ENCODE results near the gene PGGHG. TPM values are rescaled to one million over a fixed set of nuclear protein-coding genes. Genes with fewer than 3 reads are reported as not detected.

Gene PGGHG
- polyA plus RNA-seq, 3 donors: 1.6 to 82.9 (median 2.1) TPM

- Mint-ChIP-seq H3K27ac (no peak overlapping the region), H3K4me3 (peak overlapping the region; percentile 39 to 79), H3K9me3 (peaks cover 0 to 6% (median 2%) of the 10 kb centered on the region in 7 donors), H3K27me3 (ENCODE audit: low read depth in 3 of 3) (peaks cover 24 to 65% (median 56%) of the 10 kb centered on the region in 3 donors), H3K36me3 (peaks cover 14 to 16% of the 10 kb centered on the region in 2 donors), H3K4me1 (peaks cover 49% of the 10 kb centered on the region)
- TF ChIP-seq, protein P1, sequence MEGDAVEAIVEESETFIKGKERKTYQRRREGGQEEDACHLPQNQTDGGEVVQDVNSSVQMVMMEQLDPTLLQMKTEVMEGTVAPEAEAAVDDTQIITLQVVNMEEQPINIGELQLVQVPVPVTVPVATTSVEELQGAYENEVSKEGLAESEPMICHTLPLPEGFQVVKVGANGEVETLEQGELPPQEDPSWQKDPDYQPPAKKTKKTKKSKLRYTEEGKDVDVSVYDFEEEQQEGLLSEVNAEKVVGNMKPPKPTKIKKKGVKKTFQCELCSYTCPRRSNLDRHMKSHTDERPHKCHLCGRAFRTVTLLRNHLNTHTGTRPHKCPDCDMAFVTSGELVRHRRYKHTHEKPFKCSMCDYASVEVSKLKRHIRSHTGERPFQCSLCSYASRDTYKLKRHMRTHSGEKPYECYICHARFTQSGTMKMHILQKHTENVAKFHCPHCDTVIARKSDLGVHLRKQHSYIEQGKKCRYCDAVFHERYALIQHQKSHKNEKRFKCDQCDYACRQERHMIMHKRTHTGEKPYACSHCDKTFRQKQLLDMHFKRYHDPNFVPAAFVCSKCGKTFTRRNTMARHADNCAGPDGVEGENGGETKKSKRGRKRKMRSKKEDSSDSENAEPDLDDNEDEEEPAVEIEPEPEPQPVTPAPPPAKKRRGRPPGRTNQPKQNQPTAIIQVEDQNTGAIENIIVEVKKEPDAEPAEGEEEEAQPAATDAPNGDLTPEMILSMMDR (IDR thresholded peaks at IDR 0.05): no peak
- no peak overlapping the region for H2AFZ ChIP-seq (ENCODE audit: insufficient read depth, low read depth, low read length, poor library complexity, severe bottlenecking)
- peaks cover 8 to 47% of the 10 kb centered on the region in 2 donors for H3K27me3 ChIP-seq (ENCODE audit: control insufficient read depth in 2 of 2, insufficient read depth in 2 of 2, low read length in 2 of 2)
- no peak overlapping the region for H3K9ac ChIP-seq (ENCODE audit: insufficient read depth, low read length, poor library complexity, severe bottlenecking)
- WGBS (ENCODE audit: insufficient coverage): 54% methylated on average over 61 of the region's 64 CpGs
- peaks cover 47 to 68% of the 10 kb centered on the region in 2 donors for H3K4me1 ChIP-seq (ENCODE audit: control insufficient read depth in 1 of 2, insufficient read depth in 2 of 2, low read length in 2 of 2)
- H4K20me1 ChIP-seq (ENCODE audit: insufficient read depth, low read length): no peaks in the 10 kb centered on the region
- H3K9me3 ChIP-seq (replicated peaks in 1 of 2; ENCODE audit: control insufficient read depth in 1 of 2, insufficient read depth in 1 of 2, low read length in 2 of 2): no peaks in the 10 kb centered on the region
- no peak overlapping the region for H3K4me3 ChIP-seq (replicated peaks in 1 of 3; ENCODE audit: low read depth in 2 of 3, low read length in 3 of 3)
- peak in 1 of 3 donors; percentile 2 for DNase-seq
- H3K79me2 ChIP-seq (ENCODE audit: insufficient read depth, low read length): peaks cover 3% of the 10 kb centered on the region
- H3K27ac ChIP-seq (ENCODE audit: low read depth in 1 of 2, low read length in 2 of 2): no peak overlapping the region
- H3K4me2 ChIP-seq (replicated peaks; ENCODE audit: extremely low read depth, low read length, poor library complexity, severe bottlenecking): no peak overlapping the region
- no peaks in the 10 kb centered on the region for H3K36me3 ChIP-seq (replicated peaks in 1 of 2; ENCODE audit: control insufficient read depth in 1 of 2, insufficient read depth in 2 of 2, low read length in 2 of 2)
- intact Hi-C loops (cut with micrococcal nuclease): no loop called here
These were observed 27.2 kb downstream of the PGGHG start for GRCh38 chr11:316031-316701.

DNA sequence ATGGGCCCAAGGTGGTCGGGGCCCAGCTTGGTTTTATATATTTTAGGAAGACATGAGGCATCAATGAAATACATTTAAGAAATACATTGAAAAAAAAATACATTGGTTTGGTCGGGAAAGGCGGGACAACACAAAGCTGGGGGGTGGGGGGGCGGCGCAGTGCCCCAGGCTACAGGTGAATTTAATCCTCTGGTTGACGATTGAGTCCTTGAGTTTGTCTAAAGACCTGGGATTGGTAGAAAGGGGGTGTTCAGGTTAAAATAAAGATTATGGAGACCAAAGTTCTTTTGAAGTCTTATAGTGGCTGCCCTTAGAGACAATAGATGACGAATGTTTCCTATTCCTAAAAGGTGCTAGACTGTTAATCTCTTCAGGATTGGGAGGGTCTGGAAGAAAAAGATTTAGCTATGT, 28.0 kb downstream of the PGGHG start:
- H3K4me2 ChIP-seq (replicated peaks; ENCODE audit: extremely low read depth, low read length, poor library complexity, severe bottlenecking): no peak overlapping the region
- H3K4me1 ChIP-seq (ENCODE audit: control insufficient read depth in 1 of 2, insufficient read depth in 2 of 2, low read length in 2 of 2): peaks cover 43 to 64% of the 10 kb centered on the region in 2 donors
- no CpG with 5 or more reads among the region's 7 CpGs for WGBS (ENCODE audit: insufficient coverage)
- TF ChIP-seq, protein P1 (IDR thresholded peaks at IDR 0.05): no peak
- peaks cover 3% of the 10 kb centered on the region for H3K79me2 ChIP-seq (ENCODE audit: insufficient read depth, low read length)
- Mint-ChIP-seq H3K9me3 (peaks cover 0 to 4% (median 2%) of the 10 kb centered on the region in 7 donors), H3K4me3 (peak overlapping the region in 1 of 2 donors; percentile 79), H3K36me3 (peaks cover 12 to 16% of the 10 kb centered on the region in 2 donors), H3K4me1 (peaks cover 45% of the 10 kb centered on the region), H3K27me3 (ENCODE audit: low read depth in 3 of 3) (peaks cover 21 to 60% (median 52%) of the 10 kb centered on the region in 3 donors), H3K27ac (no peak overlapping the region)
- no peak overlapping the region for H3K27ac ChIP-seq (ENCODE audit: low read depth in 1 of 2, low read length in 2 of 2)
- H2AFZ ChIP-seq (ENCODE audit: insufficient read depth, low read depth, low read length, poor library complexity, severe bottlenecking): no peak overlapping the region
- DNase-seq: no peak
- intact Hi-C loops (cut with micrococcal nuclease): no loop called here
- no peaks in the 10 kb centered on the region for H3K36me3 ChIP-seq (replicated peaks in 1 of 2; ENCODE audit: control insufficient read depth in 1 of 2, insufficient read depth in 2 of 2, low read length in 2 of 2)
- H3K9me3 ChIP-seq (replicated peaks in 1 of 2; ENCODE audit: control insufficient read depth in 1 of 2, insufficient read depth in 1 of 2, low read length in 2 of 2): no peaks in the 10 kb centered on the region
- H3K4me3 ChIP-seq (replicated peaks in 1 of 3; ENCODE audit: low read depth in 2 of 3, low read length in 3 of 3): no peak overlapping the region
- peaks cover 7 to 43% of the 10 kb centered on the region in 2 donors for H3K27me3 ChIP-seq (ENCODE audit: control insufficient read depth in 2 of 2, insufficient read depth in 2 of 2, low read length in 2 of 2)
- H3K9ac ChIP-seq (ENCODE audit: insufficient read depth, low read length, poor library complexity, severe bottlenecking): no peak overlapping the region
- H4K20me1 ChIP-seq (ENCODE audit: insufficient read depth, low read length): no peaks in the 10 kb centered on the region

Data from CD14-positive monocyte (primary cell).